ENCODE results near the gene VDR.

VDR gene

GRCh38 chr12:47939009-47939601, 34.3 kb upstream of the VDR start:
- H3K27ac ChIP-seq, result no peak overlapping the region
- TF ChIP-seq ZFX (IDR thresholded peaks at IDR 0.05) (no peak), CTCF (conservative IDR thresholded peaks at IDR 0.05) (no peak)

GRCh38 chr12:47938594-47938993, 33.8 kb upstream of the VDR start:
- TF ChIP-seq CTCF (conservative IDR thresholded peaks at IDR 0.05) (no peak), ZFX (IDR thresholded peaks at IDR 0.05) (no peak)
- H3K27ac ChIP-seq, result no peak overlapping the region

DNA sequence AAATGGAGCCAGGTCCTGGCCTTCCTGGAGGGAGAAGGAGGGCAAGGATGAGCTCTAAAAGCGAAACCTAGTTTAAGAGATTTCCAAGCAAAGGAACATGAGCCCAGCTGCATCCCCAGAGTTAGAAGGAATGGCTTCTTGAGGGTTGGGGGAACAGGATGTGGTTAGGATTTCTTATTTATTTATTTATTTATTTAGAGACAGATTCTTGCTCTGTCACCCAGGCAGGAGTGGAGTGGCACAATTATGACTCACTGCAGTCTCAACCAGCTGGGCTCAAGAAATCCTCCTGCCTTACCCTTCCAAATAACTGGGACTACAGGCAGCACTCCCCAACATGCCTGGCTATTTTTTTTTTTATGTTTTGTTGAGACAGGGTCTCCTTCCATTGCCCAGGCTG, 33.3 kb upstream of the VDR start:
- no peak for TF ChIP-seq CTCF (conservative IDR thresholded peaks at IDR 0.05)
- TF ChIP-seq ZFX (IDR thresholded peaks at IDR 0.05), result no peak
- H3K27ac ChIP-seq, result no peak overlapping the region

- TF ChIP-seq CTCF (conservative IDR thresholded peaks at IDR 0.05) (no peak), ZFX (IDR thresholded peaks at IDR 0.05) (no peak)
- H3K27ac ChIP-seq, result no peak overlapping the region
Measured at GRCh38 chr12:47935184-47935583, 30.4 kb upstream of the VDR start.

GRCh38 chr12:47931187-47931586, 26.4 kb upstream of the VDR start:
- no peak for TF ChIP-seq ZFX (IDR thresholded peaks at IDR 0.05)
- TF ChIP-seq CTCF (conservative IDR thresholded peaks at IDR 0.05), result no peak
- H3K27ac ChIP-seq, result no peak overlapping the region

DNA sequence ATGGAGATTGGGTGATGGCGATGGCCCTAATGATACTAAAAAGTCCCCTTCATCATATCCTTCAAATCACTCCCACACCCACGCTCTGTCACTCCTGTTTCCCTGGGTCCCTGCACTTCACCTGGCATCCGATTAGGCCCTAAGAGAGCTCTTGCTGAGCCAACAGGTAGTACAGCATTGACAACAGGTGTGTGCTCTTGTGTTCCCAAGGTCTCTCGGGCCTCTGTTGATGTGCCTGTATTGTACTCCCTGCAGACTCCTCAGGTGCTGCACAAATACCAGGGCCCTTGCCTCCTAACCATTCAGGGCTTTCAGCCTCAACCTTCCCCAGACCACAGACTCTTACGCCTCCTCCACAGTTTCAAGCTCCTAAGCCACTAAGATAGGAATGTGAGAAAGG, 25.8 kb upstream of the VDR start:
- no peak overlapping the region for H3K27ac ChIP-seq
- TF ChIP-seq CTCF (conservative IDR thresholded peaks at IDR 0.05), result no peak

- TF ChIP-seq CTCF (conservative IDR thresholded peaks at IDR 0.05) (no peak), ZFX (IDR thresholded peaks at IDR 0.05) (no peak)
- H3K27ac ChIP-seq, result no peak overlapping the region
Measured at GRCh38 chr12:47927346-47927745, 22.6 kb upstream of the VDR start.

Data from C4-2B (cell line).